Parathyroid adenoma (tissue), 2 donors: ENCODE data around the gene LMTK3.

Experiments
- H2AFZ ChIP-seq: fragments of 300-600 bp; sonication (generic); one replicate; pipeline ENCODE4 v1.7.0; 2017; ENCODE audit warnings: antibody characterized with exemption, mild to moderate bottlenecking
- H3K27ac ChIP-seq: fragments of 300-600 bp; sonication (generic); one replicate; pipeline ENCODE4 v1.7.0; 2017
- H3K27me3 ChIP-seq: fragments of 300-600 bp; sonication (generic); one replicate; pipeline ENCODE4 v1.7.0; 2017; ENCODE audit warnings: low read length; ENCODE audit not compliant: control insufficient read depth, insufficient read depth
- H3K36me3 ChIP-seq: fragments of 300-600 bp; sonication (generic); one replicate; pipeline ENCODE4 v1.7.0; 2017; ENCODE audit warnings: low read length; ENCODE audit not compliant: control insufficient read depth, insufficient read depth
- H3K4me1 ChIP-seq: fragments of 300-600 bp; sonication (generic); one replicate; pipeline ENCODE4 v1.7.0; 2017; ENCODE audit warnings: control low read depth
- H3K4me2 ChIP-seq: fragments of 300-600 bp; sonication (generic); one replicate; pipeline ENCODE4 v1.7.0; 2017; ENCODE audit warnings: low read length
- H3K4me3 ChIP-seq: fragments of 300-600 bp; sonication (generic); one replicate; pipeline ENCODE4 v1.7.0; 2017; ENCODE audit warnings: low read depth, low read length
- H3K79me2 ChIP-seq: fragments of 300-600 bp; sonication (generic); one replicate; pipeline ENCODE4 v1.7.0; 2017; ENCODE audit warnings: control low read depth
- H3K9ac ChIP-seq: fragments of 300-600 bp; sonication (generic); one replicate; pipeline ENCODE4 v1.7.0; 2017; ENCODE audit warnings: mild to moderate bottlenecking
- H3K9me3 ChIP-seq: fragments of 300-600 bp; sonication (generic); one replicate; pipeline ENCODE4 v1.7.0; 2017; ENCODE audit warnings: low read length; ENCODE audit not compliant: control insufficient read depth
- TF ChIP-seq, protein P1 (sequence below): fragments of 300-600 bp; sonication (generic); IDR thresholded peaks from one replicate; pipeline ENCODE4 v1.7.0; 2017; ENCODE audit warnings: antibody characterized with exemption, mild to moderate bottlenecking
- donor health status: primary hyperparathyroidism.

The LMTK3 gene

GRCh38 chr19:48498595-48499311 is 12.9 kb downstream of the LMTK3 start:
- Histone ChIP-seq H3K4me1 (no peaks in the 10 kb centered on the region), H3K36me3 (no peaks in the 10 kb centered on the region), H3K9ac (no peak overlapping the region), H3K79me2 (no peaks in the 10 kb centered on the region), H3K27me3 (no peaks in the 10 kb centered on the region), H3K4me2 (no peak overlapping the region), H3K27ac (no peak overlapping the region), H3K4me3 (no peak overlapping the region), H3K9me3 (no peaks in the 10 kb centered on the region), H2AFZ (no peak overlapping the region)
- TF ChIP-seq, protein P1, sequence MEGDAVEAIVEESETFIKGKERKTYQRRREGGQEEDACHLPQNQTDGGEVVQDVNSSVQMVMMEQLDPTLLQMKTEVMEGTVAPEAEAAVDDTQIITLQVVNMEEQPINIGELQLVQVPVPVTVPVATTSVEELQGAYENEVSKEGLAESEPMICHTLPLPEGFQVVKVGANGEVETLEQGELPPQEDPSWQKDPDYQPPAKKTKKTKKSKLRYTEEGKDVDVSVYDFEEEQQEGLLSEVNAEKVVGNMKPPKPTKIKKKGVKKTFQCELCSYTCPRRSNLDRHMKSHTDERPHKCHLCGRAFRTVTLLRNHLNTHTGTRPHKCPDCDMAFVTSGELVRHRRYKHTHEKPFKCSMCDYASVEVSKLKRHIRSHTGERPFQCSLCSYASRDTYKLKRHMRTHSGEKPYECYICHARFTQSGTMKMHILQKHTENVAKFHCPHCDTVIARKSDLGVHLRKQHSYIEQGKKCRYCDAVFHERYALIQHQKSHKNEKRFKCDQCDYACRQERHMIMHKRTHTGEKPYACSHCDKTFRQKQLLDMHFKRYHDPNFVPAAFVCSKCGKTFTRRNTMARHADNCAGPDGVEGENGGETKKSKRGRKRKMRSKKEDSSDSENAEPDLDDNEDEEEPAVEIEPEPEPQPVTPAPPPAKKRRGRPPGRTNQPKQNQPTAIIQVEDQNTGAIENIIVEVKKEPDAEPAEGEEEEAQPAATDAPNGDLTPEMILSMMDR: no peak

DNA sequence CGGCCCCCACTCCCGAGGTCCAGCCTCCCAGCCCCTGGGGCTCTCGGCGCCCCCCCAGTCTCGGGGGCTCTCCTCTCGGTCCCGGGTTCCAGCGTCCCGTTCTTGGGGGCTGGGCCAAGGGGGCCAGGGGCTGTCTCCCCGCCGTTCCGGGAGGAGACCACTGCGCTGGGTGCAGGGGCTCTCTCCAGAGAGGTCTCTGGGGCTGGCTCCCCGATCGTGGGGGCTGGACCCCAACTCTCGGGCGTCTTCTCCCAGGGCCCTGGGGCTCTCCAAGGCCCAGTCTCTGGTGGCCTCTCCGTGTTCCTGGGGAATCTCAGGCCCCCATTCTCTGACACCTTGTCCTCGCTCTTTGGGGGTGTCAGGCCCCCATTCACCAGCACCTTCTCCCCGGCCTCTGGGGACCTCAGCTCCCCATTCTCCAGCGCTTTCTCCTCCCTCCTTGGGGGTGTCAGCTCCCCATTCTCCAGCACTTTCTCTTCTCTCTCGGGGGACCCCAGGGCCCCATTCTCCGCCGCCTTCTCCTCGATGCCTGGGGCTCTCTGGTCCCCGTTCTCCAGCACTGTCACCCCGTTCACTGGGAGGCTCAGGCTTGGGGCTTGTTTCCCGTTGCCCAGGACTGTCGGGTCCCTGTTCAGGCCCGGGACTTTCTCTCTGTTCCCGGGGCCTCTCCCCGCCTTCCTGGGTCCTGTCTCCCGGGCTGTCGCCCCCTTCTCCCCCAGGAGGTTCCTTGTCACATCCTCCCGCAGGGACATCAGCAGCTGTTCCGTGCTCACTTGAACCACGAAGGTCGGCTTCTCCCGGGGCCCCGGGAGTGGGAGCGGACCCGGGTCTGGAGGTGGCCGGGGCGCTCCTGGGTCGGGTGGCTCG is 13.7 kb downstream of the LMTK3 start:
- no peak overlapping the region for H3K27ac ChIP-seq
- H3K36me3 ChIP-seq: no peaks in the 10 kb centered on the region
- no peaks in the 10 kb centered on the region for H3K27me3 ChIP-seq
- no peak overlapping the region for H3K4me3 ChIP-seq
- no peak overlapping the region for H3K4me2 ChIP-seq
- TF ChIP-seq, protein P1: no peak
- no peak overlapping the region for H2AFZ ChIP-seq
- no peaks in the 10 kb centered on the region for H3K4me1 ChIP-seq
- no peak overlapping the region for H3K9ac ChIP-seq
- no peaks in the 10 kb centered on the region for H3K79me2 ChIP-seq
- no peaks in the 10 kb centered on the region for H3K9me3 ChIP-seq

DNA sequence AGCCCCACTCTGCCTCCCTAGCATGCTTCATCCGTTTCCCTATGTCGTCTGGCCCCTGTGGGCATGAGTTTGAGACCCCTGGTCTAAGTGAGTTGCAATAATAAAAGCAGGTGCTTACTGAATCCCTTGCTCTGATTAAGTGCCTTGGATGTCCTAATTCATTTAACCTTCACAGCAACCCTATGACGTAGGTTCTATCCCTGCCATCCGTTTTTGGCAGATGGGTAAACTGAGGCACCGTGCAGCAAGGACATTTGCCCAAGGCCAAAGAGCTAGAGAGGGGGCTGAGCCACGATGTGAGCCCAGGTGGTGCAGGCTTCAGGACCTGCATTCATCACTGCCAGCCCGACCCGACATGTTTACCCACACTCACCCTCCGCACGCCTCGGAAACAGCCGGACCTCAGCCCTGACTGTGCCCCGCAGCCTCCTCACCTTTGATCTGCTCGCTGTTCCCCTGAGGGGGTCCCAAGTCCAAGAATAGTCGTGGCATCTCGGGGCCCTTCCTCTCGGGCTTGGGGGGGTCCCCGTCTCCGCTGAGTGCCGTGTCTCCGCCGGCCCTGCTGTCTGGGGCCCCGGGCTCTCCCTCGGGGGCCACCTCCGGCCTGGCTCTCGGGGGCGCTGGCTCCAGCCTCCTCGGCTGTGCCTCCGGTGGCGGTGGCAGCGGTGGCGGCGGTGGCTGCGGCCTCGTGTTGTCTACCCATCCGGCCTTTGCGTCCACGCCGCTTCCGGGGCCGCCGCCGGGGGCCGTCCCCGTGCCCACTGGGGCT is 14.5 kb downstream of the LMTK3 start:
- Histone ChIP-seq H3K27ac (no peak overlapping the region), H3K27me3 (no peaks in the 10 kb centered on the region), H3K9me3 (no peaks in the 10 kb centered on the region), H3K4me2 (no peak overlapping the region), H3K79me2 (no peaks in the 10 kb centered on the region), H3K4me1 (no peaks in the 10 kb centered on the region), H3K9ac (no peak overlapping the region), H3K36me3 (no peaks in the 10 kb centered on the region), H3K4me3 (no peak overlapping the region), H2AFZ (no peak overlapping the region)
- TF ChIP-seq, protein P1: no peak

DNA sequence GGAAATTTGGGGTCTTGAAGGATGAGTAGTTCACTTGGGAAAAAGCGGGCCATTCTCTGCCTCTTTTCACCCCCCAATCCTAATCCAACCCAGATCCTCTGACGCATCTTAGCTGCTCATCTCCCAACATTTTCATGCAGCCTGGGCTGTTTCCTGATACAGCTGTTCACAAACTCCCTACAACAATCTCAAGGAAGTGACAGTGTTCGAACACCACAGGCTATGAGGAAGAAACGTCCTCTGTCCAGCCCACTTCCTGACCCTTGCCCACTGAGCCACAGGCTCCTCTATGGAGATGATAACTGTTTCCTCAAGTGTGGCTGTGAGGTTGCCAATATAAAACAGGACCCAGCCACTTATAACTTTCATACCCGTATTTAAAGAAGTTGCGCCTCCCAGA is 16.2 kb downstream of the LMTK3 start:
- Histone ChIP-seq H3K27me3 (no peaks in the 10 kb centered on the region), H3K4me1 (no peaks in the 10 kb centered on the region), H3K4me3 (no peak overlapping the region), H3K79me2 (no peaks in the 10 kb centered on the region), H3K4me2 (no peak overlapping the region), H2AFZ (no peak overlapping the region), H3K27ac (no peak overlapping the region), H3K36me3 (no peaks in the 10 kb centered on the region), H3K9me3 (no peaks in the 10 kb centered on the region), H3K9ac (no peak overlapping the region)
- TF ChIP-seq, protein P1: no peak
